WERI-Rb-1 (cell line): ENCODE measurements around the gene FASN.

ENCODE experiments used
- DNase-seq: peaks from one replicate; pipeline ENCODE4 v3.0.0-alpha.2; 2020
- H3K27ac ChIP-seq: fragments of 250-450 bp; sonication (Bioruptor Pico); 2 replicates; pipeline ENCODE4 v1.5.1; 2020; ENCODE audit warnings: mild to moderate bottlenecking, moderate library complexity
- H3K27me3 ChIP-seq: fragments of 250-450 bp; sonication (Bioruptor Pico); 2 replicates; pipeline ENCODE4 v1.5.1; 2021; ENCODE audit warnings: mild to moderate bottlenecking, low read depth, moderate library complexity; ENCODE audit not compliant: insufficient read depth, severe bottlenecking
- H3K36me3 ChIP-seq: fragments of 250-450 bp; sonication (Bioruptor Pico); 2 replicates; pipeline ENCODE4 v1.5.1; 2020; ENCODE audit warnings: mild to moderate bottlenecking, moderate library complexity
- H3K4me3 ChIP-seq: 2 replicates; pipeline ENCODE4 v1.5.1; 2011; ENCODE audit warnings: low read depth, mild to moderate bottlenecking, control low read depth, low read length
- H3K9me3 ChIP-seq: fragments of 250-450 bp; sonication (Bioruptor Pico); 2 replicates; pipeline ENCODE4 v1.5.1; 2021; ENCODE audit warnings: mild to moderate bottlenecking, moderate library complexity; ENCODE audit not compliant: severe bottlenecking
- TF ChIP-seq, protein P1 (sequence below): IDR thresholded peaks from 2 replicates; pipeline ENCODE4 v1.5.1; 2011; ENCODE audit warnings: low read depth, mild to moderate bottlenecking, control low read depth, inconsistent platforms, low read length

The FASN gene

GRCh38 chr17:82048571-82048971 lies 49.5 kb downstream of the FASN start:
- no peak overlapping the region for H3K4me3 ChIP-seq
- H3K27ac ChIP-seq = no peak overlapping the region
- no peak for DNase-seq
- TF ChIP-seq, protein P1, sequence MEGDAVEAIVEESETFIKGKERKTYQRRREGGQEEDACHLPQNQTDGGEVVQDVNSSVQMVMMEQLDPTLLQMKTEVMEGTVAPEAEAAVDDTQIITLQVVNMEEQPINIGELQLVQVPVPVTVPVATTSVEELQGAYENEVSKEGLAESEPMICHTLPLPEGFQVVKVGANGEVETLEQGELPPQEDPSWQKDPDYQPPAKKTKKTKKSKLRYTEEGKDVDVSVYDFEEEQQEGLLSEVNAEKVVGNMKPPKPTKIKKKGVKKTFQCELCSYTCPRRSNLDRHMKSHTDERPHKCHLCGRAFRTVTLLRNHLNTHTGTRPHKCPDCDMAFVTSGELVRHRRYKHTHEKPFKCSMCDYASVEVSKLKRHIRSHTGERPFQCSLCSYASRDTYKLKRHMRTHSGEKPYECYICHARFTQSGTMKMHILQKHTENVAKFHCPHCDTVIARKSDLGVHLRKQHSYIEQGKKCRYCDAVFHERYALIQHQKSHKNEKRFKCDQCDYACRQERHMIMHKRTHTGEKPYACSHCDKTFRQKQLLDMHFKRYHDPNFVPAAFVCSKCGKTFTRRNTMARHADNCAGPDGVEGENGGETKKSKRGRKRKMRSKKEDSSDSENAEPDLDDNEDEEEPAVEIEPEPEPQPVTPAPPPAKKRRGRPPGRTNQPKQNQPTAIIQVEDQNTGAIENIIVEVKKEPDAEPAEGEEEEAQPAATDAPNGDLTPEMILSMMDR = no peak
- no peaks in the 10 kb centered on the region for H3K9me3 ChIP-seq
- H3K36me3 ChIP-seq = peaks cover 44% of the 10 kb centered on the region
- no peaks in the 10 kb centered on the region for H3K27me3 ChIP-seq

DNA sequence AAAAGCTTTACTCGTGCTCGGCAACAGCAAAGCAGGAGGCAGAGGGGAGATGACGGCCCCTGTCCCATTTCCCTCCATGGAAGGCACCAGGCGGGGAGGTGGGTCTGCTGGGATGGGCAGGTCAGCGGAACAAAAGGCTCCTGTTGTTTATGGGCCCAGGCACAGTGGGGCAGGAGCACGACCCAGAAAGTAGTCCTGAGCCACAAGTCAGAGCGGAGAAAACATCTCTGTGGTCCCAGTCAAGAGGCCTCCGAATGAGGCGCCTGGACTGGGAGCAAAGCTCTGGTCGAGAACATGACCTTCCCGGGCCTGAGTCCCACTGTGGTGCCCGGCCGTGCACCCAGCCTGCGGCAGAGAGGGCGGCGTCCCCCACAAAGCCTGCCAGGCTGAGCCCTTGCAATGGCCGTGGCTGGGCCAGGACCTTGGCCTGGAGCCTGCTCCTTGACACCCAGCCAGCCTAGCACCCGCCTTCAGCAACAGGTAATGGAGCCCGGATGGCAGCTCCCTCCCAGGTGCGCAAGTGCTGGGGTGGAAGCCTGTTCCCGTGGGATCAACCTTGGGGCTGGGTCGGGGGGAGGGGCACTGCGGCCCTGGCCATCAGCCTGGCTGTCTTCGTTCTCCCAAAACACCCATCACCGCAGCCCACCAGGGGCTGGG lies 50.0 kb downstream of the FASN start:
- Histone ChIP-seq H3K36me3 (peaks cover 39% of the 10 kb centered on the region), H3K27ac (no peak overlapping the region), H3K27me3 (no peaks in the 10 kb centered on the region), H3K9me3 (no peaks in the 10 kb centered on the region), H3K4me3 (no peak overlapping the region)
- no peak for DNase-seq
- TF ChIP-seq, protein P1 = no peak

GRCh38 chr17:82047379-82047778 lies 50.7 kb downstream of the FASN start:
- H3K27me3 ChIP-seq = no peaks in the 10 kb centered on the region
- no peaks in the 10 kb centered on the region for H3K9me3 ChIP-seq
- H3K4me3 ChIP-seq = no peak overlapping the region
- peaks cover 39% of the 10 kb centered on the region for H3K36me3 ChIP-seq
- TF ChIP-seq, protein P1 = no peak
- no peak overlapping the region for H3K27ac ChIP-seq
- DNase-seq = no peak

DNA sequence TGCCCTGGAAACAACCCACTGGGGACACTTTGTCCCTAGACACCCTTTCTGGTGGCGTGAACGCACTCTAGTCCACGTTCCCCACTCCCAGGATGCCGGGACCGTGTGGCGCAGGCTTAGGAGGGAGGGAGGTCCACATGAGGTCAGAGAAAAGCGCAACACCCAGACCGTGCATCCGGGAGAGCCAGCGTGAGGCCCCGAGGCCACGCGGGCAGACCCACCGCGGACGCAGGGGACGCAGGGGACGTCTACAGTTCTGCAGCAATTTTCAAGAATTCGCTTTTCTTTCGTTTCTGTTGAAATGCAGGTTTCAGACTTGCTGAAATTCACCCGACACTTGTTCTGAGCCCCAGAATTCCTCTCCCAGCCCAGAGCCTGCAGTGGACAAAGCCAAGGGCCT lies 51.1 kb downstream of the FASN start:
- Histone ChIP-seq H3K4me3 (no peak overlapping the region), H3K9me3 (no peaks in the 10 kb centered on the region), H3K27ac (no peak overlapping the region), H3K27me3 (no peaks in the 10 kb centered on the region), H3K36me3 (peaks cover 39% of the 10 kb centered on the region)
- no peak for DNase-seq
- TF ChIP-seq, protein P1 = no peak

GRCh38 chr17:82045936-82046484 lies 52.0 kb downstream of the FASN start:
- no peaks in the 10 kb centered on the region for H3K9me3 ChIP-seq
- no peaks in the 10 kb centered on the region for H3K27me3 ChIP-seq
- DNase-seq = no peak
- no peak overlapping the region for H3K4me3 ChIP-seq
- TF ChIP-seq, protein P1 = no peak
- H3K36me3 ChIP-seq = peaks cover 39% of the 10 kb centered on the region
- H3K27ac ChIP-seq = no peak overlapping the region

DNA sequence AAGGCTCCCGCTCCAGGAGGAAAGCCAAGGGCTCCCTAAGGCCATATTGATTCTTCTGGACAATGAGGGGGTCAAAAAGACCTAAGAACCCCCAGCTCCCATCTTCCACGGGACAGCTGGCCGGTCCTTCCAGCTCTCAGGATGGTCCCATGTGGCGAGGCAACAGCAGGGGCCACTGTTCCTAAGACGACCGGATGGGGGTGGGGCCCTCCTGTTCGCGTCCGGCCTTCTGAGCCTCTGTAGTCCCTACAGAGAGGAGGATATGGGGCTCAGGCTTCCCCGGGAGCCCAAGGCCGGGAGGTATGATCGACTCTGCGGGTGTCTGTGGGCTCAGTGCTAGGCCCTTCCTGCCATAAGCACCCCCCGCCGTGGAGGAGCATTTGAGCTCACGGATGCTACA lies 54.5 kb downstream of the FASN start:
- Histone ChIP-seq H3K27me3 (no peaks in the 10 kb centered on the region), H3K36me3 (peaks cover 18% of the 10 kb centered on the region), H3K9me3 (no peaks in the 10 kb centered on the region), H3K27ac (peak overlapping the region; percentile 5; the same call in 1 of the 2 replicates), H3K4me3 (no peak overlapping the region)
- TF ChIP-seq, protein P1 = no peak
- DNase-seq = peak; percentile 69
